Measurements from ENCODE around the gene HASPIN. TPM values are rescaled to one million over a fixed set of nuclear protein-coding genes. Genes with fewer than 3 reads are reported as not detected.

The HASPIN gene
- total RNA-seq, 1 donor from 2014 or later = 0.33 TPM

GRCh38 chr17:3708366-3708765 lies 15.3 kb upstream of the HASPIN start:
- intact Hi-C loops (cut with micrococcal nuclease) = no loop called here
- H3K9me3 ChIP-seq (replicated peaks) = no peaks in the 10 kb centered on the region
- no peak overlapping the region for H3K4me3 ChIP-seq
- TF ChIP-seq CTCF (IDR thresholded peaks at IDR 0.05; ENCODE audit: borderline replicate concordance) = no peak
- peaks cover 11% of the 10 kb centered on the region for H3K36me3 ChIP-seq
- no peaks in the 10 kb centered on the region for H3K4me1 ChIP-seq
- no peaks in the 10 kb centered on the region for H3K27me3 ChIP-seq (ENCODE audit: low read depth)
- no peak for DNase-seq
- H3K27ac ChIP-seq (replicated peaks) = no peak overlapping the region

DNA sequence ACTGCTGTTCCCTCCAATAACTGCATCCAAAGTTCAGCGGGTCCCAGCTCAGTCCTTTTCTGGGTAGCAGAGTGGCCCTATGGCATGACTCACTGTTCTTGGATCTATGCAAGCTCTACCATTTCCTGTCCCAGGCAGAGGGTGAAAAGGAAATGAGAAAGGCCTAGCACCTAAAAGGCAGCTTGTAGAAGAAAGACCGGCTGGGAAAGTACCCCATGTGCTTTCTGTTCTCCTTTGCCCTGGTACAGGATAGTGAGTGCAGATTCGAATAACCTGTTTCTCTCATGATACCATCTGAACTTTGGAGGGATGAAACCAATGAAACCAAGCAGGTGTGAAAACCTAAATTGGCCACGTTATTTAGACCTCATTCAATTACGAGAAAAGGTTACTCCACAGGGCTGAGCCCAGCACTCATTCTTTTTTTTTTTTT lies 12.7 kb upstream of the HASPIN start:
- Histone ChIP-seq H3K27me3 (ENCODE audit: low read depth) (no peaks in the 10 kb centered on the region), H3K27ac (replicated peaks) (no peak overlapping the region), H3K36me3 (peaks cover 35% of the 10 kb centered on the region), H3K4me3 (no peak overlapping the region), H3K4me1 (no peaks in the 10 kb centered on the region), H3K9me3 (replicated peaks) (no peaks in the 10 kb centered on the region)
- intact Hi-C loops (cut with micrococcal nuclease) = no loop called here
- TF ChIP-seq CTCF (IDR thresholded peaks at IDR 0.05; ENCODE audit: borderline replicate concordance) = no peak
- no peak for DNase-seq

DNA sequence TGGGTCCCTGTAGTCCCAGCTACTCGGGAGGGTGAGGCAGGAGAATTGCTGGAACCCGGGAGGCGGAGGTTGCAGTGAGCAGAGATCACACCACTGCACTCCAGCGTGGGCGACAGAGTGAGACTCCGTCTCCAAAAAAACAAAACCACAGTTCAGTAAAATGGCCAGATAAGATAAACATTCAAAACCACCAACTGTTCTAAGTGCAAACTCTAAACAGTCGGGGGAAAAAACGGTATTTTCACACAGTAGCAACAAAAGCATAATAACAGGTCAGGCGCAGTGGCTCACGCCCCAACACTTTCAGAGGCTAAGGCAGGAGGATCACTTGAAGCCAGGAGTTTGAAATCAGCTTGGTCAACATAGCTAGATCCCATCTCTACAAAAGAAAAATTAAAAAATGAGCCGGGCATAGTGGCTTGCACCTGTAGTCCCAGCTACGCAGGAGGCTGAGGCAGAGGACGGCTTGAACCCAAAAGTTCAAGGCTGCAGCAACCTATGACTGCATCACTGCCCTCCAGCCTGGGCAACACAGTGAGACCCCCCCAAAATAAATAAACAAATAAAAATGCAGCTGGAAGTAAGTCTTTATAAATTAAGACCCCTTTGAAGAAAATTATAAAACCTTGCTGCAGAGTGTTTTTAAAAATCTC lies 10.8 kb upstream of the HASPIN start:
- intact Hi-C loops (cut with micrococcal nuclease) = no loop called here
- no peak for TF ChIP-seq CTCF (IDR thresholded peaks at IDR 0.05; ENCODE audit: borderline replicate concordance)
- H3K4me1 ChIP-seq = no peaks in the 10 kb centered on the region
- DNase-seq = no peak
- peaks cover 55% of the 10 kb centered on the region for H3K36me3 ChIP-seq
- H3K4me3 ChIP-seq = no peak overlapping the region
- H3K27me3 ChIP-seq (ENCODE audit: low read depth) = no peaks in the 10 kb centered on the region
- H3K9me3 ChIP-seq (replicated peaks) = no peaks in the 10 kb centered on the region
- H3K27ac ChIP-seq (replicated peaks) = no peak overlapping the region

GRCh38 chr17:3715296-3715695 lies 8.4 kb upstream of the HASPIN start:
- DNase-seq = no peak
- peaks cover 11% of the 10 kb centered on the region for H3K4me1 ChIP-seq
- H3K36me3 ChIP-seq = peaks cover 66% of the 10 kb centered on the region
- no peak overlapping the region for H3K4me3 ChIP-seq
- TF ChIP-seq CTCF (IDR thresholded peaks at IDR 0.05; ENCODE audit: borderline replicate concordance) = no peak
- H3K9me3 ChIP-seq (replicated peaks) = no peaks in the 10 kb centered on the region
- intact Hi-C loops (cut with micrococcal nuclease) = no loop called here
- H3K27ac ChIP-seq (replicated peaks) = no peak overlapping the region
- H3K27me3 ChIP-seq (ENCODE audit: low read depth) = no peaks in the 10 kb centered on the region

DNA sequence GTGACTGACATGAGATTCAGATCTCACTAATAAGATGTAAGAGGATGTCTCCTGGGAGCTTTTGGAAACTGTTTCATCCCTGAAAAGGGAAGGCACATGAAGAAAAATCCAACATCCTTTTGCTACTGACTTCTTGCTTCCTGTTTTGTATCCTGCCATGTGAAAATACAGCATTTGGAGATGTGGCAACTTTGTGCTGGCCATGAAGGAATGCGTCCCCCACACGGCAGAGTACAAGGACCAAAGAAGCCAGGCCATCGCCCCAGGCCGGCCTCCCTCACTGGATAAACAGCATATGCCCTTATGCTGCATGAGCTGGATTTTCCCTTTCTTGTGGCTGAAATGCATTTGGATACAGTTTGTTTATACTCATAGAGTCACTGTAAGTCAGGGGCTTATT lies 5.5 kb upstream of the HASPIN start:
- H3K27ac ChIP-seq (replicated peaks) = no peak overlapping the region
- no peak for DNase-seq
- H3K4me1 ChIP-seq = peaks cover 33% of the 10 kb centered on the region
- H3K4me3 ChIP-seq = no peak overlapping the region
- intact Hi-C loops (cut with micrococcal nuclease) = no loop called here
- TF ChIP-seq CTCF (IDR thresholded peaks at IDR 0.05; ENCODE audit: borderline replicate concordance) = no peak
- H3K36me3 ChIP-seq = peaks cover 57% of the 10 kb centered on the region
- H3K27me3 ChIP-seq (ENCODE audit: low read depth) = no peaks in the 10 kb centered on the region
- no peaks in the 10 kb centered on the region for H3K9me3 ChIP-seq (replicated peaks)
